ENCODE measurements around the gene IFNA8.

DNA sequence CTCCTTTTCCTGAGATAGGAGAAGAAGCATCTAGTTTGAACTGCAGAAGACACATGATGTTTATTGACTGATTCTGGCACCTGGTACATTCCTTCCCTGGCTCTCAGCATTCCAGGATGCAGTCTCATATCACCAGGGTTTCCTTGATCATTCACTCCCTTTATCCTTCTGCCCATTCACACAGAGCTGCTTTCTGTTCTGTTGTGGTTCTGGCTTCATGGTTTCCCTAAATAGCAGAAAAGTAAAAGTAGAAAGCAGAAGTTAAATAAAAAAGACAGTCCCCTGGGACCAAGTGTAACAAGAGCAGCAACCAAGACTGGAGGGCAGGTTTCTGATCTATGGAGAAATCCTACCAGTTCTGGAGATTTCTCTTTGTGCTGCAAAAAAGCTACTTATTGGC, 3.2 kb downstream of the IFNA8 start:
- TF ChIP-seq GTF2F1 (IDR thresholded peaks at IDR 0.05; ENCODE audit: borderline replicate concordance, low read depth, low read length) (no peak), CEBPB (IDR thresholded peaks at IDR 0.05; ENCODE audit: low read depth, low read length) (no peak), EP300 (IDR thresholded peaks at IDR 0.05; ENCODE audit: borderline replicate concordance in 1 of 2, low read depth in 2 of 2, low read length in 2 of 2) (no peak), EZH2 (IDR thresholded peaks at IDR 0.05; ENCODE audit: low read depth, low read length, severe bottlenecking) (no peak)
- TF ChIP-seq, protein P1, sequence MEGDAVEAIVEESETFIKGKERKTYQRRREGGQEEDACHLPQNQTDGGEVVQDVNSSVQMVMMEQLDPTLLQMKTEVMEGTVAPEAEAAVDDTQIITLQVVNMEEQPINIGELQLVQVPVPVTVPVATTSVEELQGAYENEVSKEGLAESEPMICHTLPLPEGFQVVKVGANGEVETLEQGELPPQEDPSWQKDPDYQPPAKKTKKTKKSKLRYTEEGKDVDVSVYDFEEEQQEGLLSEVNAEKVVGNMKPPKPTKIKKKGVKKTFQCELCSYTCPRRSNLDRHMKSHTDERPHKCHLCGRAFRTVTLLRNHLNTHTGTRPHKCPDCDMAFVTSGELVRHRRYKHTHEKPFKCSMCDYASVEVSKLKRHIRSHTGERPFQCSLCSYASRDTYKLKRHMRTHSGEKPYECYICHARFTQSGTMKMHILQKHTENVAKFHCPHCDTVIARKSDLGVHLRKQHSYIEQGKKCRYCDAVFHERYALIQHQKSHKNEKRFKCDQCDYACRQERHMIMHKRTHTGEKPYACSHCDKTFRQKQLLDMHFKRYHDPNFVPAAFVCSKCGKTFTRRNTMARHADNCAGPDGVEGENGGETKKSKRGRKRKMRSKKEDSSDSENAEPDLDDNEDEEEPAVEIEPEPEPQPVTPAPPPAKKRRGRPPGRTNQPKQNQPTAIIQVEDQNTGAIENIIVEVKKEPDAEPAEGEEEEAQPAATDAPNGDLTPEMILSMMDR (IDR thresholded peaks at IDR 0.05; ENCODE audit: control extremely low read depth in 1 of 3, insufficient read depth in 1 of 3, low read depth in 1 of 3, low read length in 3 of 3), result no peak

Data from H1 (cell line).